ENCODE data around the gene AREG.

The AREG gene

GRCh38 chr4:74424111-74424510 lies 20.8 kb upstream of the AREG start:
- no peaks in the 10 kb centered on the region for H3K4me1 Mint-ChIP-seq
- TF ChIP-seq CTCF (IDR thresholded peaks at IDR 0.05) = no peak
- H3K27ac Mint-ChIP-seq = no peak overlapping the region
- peaks cover 6% of the 10 kb centered on the region for H3K9me3 Mint-ChIP-seq
- H3K27me3 Mint-ChIP-seq (ENCODE audit: low read depth, poor library complexity) = peaks cover 3% of the 10 kb centered on the region
- no peaks in the 10 kb centered on the region for H3K36me3 Mint-ChIP-seq (ENCODE audit: low read depth)
- no peak overlapping the region for H3K4me3 Mint-ChIP-seq
- no peak for DNase-seq

DNA sequence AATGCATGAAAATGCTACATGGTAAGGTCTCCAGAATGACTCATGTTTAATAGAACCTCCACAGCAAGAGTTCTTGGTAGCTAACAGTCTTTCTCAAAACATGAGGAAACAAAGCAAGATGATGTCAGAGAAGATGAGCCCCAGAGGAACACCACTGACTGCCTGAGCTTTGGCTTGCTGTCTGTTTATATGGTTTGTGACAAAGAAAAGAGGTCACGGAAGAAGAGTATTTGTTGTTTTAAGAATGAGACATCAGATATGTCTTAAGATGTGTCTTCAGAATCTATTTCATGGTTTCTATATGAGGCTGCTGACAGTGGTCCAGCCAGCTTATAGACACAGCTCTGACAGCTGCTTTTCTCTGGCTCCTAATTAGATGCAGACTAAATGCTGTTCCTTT lies 18.8 kb upstream of the AREG start:
- no peak for TF ChIP-seq CTCF (IDR thresholded peaks at IDR 0.05)
- Mint-ChIP-seq H3K4me3 (no peak overlapping the region), H3K36me3 (ENCODE audit: low read depth) (no peaks in the 10 kb centered on the region), H3K9me3 (no peaks in the 10 kb centered on the region), H3K27ac (no peak overlapping the region), H3K4me1 (no peaks in the 10 kb centered on the region), H3K27me3 (ENCODE audit: low read depth, poor library complexity) (peaks cover 3% of the 10 kb centered on the region)
- no peak for DNase-seq

- Mint-ChIP-seq H3K4me3 (no peak overlapping the region), H3K27ac (no peak overlapping the region), H3K27me3 (ENCODE audit: low read depth, poor library complexity) (peaks cover 3% of the 10 kb centered on the region), H3K9me3 (no peaks in the 10 kb centered on the region), H3K4me1 (no peaks in the 10 kb centered on the region), H3K36me3 (ENCODE audit: low read depth) (no peaks in the 10 kb centered on the region)
- no peak for TF ChIP-seq CTCF (IDR thresholded peaks at IDR 0.05)
- no peak for DNase-seq
Observed at GRCh38 chr4:74428276-74428675, 16.7 kb upstream of the AREG start.

DNA sequence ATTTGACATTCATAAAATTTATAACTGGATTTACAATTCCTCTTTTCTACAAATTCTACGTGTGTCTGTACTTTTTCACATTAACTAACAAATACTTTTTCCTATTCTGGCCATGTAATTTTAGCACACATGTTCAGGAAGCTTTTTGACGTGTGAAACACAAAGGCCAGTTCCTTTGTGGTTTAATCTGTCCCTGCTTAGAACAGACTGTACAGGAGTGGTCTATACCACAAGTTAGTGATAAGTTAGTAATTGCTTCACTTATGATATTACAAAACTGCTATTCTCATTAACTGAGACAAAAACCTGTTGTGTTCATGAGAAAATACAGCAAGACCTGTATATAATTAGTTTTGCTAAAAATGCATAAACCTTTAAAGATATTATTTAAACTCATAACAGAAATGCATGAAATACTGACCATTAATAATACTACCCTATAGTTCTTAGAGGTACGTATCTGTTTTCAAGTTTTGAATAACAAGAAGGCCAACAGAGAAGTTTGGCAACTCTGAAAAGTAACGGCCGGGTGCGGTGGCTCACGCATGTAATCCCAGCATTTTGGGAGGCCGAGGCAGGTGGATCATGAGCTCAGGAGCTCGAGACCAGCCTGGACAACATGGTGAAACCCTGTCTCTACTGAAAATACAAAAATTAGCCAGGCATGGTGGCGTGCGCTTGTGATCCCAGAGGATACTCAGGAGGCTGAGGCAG lies 13.7 kb upstream of the AREG start:
- Mint-ChIP-seq H3K27me3 (ENCODE audit: low read depth, poor library complexity) (no peaks in the 10 kb centered on the region), H3K4me1 (no peaks in the 10 kb centered on the region), H3K27ac (no peak overlapping the region), H3K9me3 (no peaks in the 10 kb centered on the region), H3K36me3 (ENCODE audit: low read depth) (no peaks in the 10 kb centered on the region), H3K4me3 (no peak overlapping the region)
- no peak for DNase-seq
- TF ChIP-seq CTCF (IDR thresholded peaks at IDR 0.05) = no peak

DNA sequence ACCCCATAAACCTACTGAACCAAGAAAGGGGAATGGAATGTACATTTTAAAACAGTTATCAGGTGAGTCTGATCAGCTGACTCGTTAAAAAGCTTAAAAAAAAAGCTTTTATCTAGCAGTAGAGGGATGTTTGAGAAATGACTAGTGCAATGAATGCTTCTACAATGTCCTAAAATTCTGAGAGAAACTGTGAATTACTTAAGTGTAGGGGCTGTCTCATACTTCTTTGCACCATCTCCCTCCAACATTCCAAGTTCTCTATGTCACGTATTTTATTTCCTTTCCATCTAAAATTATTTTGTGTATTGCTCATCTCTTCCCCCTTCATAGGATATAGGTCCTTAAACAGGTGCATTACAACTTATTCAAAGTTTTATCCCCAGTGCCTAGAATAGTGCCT lies 11.9 kb upstream of the AREG start:
- H3K27me3 Mint-ChIP-seq (ENCODE audit: low read depth, poor library complexity) = no peaks in the 10 kb centered on the region
- no peaks in the 10 kb centered on the region for H3K36me3 Mint-ChIP-seq (ENCODE audit: low read depth)
- no peak overlapping the region for H3K27ac Mint-ChIP-seq
- DNase-seq = no peak
- no peaks in the 10 kb centered on the region for H3K9me3 Mint-ChIP-seq
- no peak overlapping the region for H3K4me3 Mint-ChIP-seq
- TF ChIP-seq CTCF (IDR thresholded peaks at IDR 0.05) = no peak
- no peaks in the 10 kb centered on the region for H3K4me1 Mint-ChIP-seq

DNA sequence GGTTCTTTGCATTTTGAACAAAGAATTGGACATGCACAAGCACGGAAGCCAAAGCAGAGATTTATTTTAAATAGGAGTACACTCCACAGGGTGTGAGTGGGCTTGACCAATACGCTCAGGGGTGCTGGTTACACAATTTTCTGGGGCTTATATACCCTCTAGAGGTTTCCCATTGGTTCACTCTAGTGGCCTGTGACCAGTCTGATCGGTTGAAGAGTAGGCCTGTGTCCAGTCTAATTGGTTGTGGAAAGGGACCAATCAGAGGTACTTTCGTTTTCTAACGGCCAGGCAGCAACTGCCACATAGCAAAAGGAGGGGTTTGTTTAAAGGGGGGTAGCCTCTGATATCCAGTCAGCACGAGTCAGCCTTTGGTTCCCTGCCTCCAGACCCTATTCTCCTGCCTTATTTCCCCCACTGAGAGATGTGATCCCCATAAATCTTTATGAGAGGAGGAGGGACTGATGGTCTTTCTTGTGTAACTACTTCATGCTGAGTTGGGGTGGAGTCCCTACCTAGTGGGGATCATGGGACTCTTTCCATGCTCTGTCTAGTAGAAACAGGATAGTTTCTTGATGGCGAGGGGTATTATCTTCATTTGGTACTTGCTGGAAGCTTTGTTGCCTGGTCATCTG lies 11.3 kb upstream of the AREG start:
- H3K27me3 Mint-ChIP-seq (ENCODE audit: low read depth, poor library complexity) = no peaks in the 10 kb centered on the region
- H3K9me3 Mint-ChIP-seq = no peaks in the 10 kb centered on the region
- no peak overlapping the region for H3K27ac Mint-ChIP-seq
- no peak for DNase-seq
- no peak overlapping the region for H3K4me3 Mint-ChIP-seq
- no peaks in the 10 kb centered on the region for H3K36me3 Mint-ChIP-seq (ENCODE audit: low read depth)
- H3K4me1 Mint-ChIP-seq = no peaks in the 10 kb centered on the region
- no peak for TF ChIP-seq CTCF (IDR thresholded peaks at IDR 0.05)

Data from nephron progenitor cell (in vitro differentiated cells).